K562 (cell line): ENCODE results near the gene FH.

Source experiments
- CTCF ChIP-seq, 3 experiments: IDR thresholded peaks in 2 of 3; conservative IDR thresholded peaks in 1 of 3; 2 replicates each; pipeline ENCODE4 v1.5.1; 2011 to 2012; ENCODE audit warnings: low read length in 3 of 3, mild to moderate bottlenecking in 3 of 3, control low read depth in 2 of 3, improper control_type of control experiment in 1 of 3, inconsistent platforms in 1 of 3, low read depth in 1 of 3, mixed read lengths in 1 of 3, moderate library complexity in 1 of 3; ENCODE audit not compliant: insufficient read depth in 2 of 3
- EZH2 ChIP-seq: IDR thresholded peaks from 2 replicates; pipeline ENCODE4 v1.6.1; 2012; ENCODE audit warnings: low read depth, mild to moderate bottlenecking, inconsistent platforms, low read length, borderline replicate concordance
- GTF3C2 ChIP-seq: IDR thresholded peaks from 3 replicates; pipeline ENCODE4 v1.6.1; 2011; ENCODE audit warnings: borderline replicate concordance, mild to moderate bottlenecking, moderate library complexity; ENCODE audit not compliant: insufficient read length; ENCODE audit errors: extremely low read depth
- MAFK ChIP-seq: IDR thresholded peaks from 2 replicates; pipeline ENCODE4 v1.6.1; 2011; ENCODE audit warnings: low read length, improper control_type of control experiment
- NRF1 ChIP-seq, 2 experiments: fragments of 450-650 bp; IDR thresholded peaks in 1 of 2; conservative IDR thresholded peaks in 1 of 2; 2 replicates each; pipeline ENCODE4 v1.6.1; 2014; ENCODE audit warnings: mild to moderate bottlenecking in 2 of 2
- POLR2A ChIP-seq: fragments of 450-650 bp; conservative IDR thresholded peaks from 2 replicates; pipeline ENCODE4 v1.6.1; 2016
- RCOR1 ChIP-seq, 2 experiments: IDR thresholded peaks; 2 replicates each; pipeline ENCODE4 v1.6.1; 2012; ENCODE audit warnings: low read depth in 2 of 2, low read length in 2 of 2, borderline replicate concordance in 1 of 2, improper control_type of control experiment in 1 of 2
- TRIM25 ChIP-seq: fragments of 450-650 bp; IDR thresholded peaks from 2 replicates; pipeline ENCODE4 v1.7.0; 2016; ENCODE audit warnings: borderline replicate concordance
- YBX1 ChIP-seq: fragments of 450-650 bp; IDR thresholded peaks from 2 replicates; pipeline ENCODE4 v1.7.1; 2016; ENCODE audit warnings: mild to moderate bottlenecking
- ZNF121 ChIP-seq: sonication (generic); formaldehyde crosslinking; conservative IDR thresholded peaks from 2 replicates; pipeline ENCODE4 v1.8.0; 2022; ENCODE audit warnings: missing genetic modification reagents
- ZNF407 ChIP-seq: fragments of 450-650 bp; IDR thresholded peaks from 2 replicates; pipeline ENCODE4 v1.6.1; 2016; ENCODE audit warnings: low read depth

- TF ChIP-seq TRIM25 (no peak), YBX1 (no peak), NRF1 (conservative IDR thresholded peaks at IDR 0.05 in 1 of 2, IDR thresholded peaks at IDR 0.05 in 1 of 2) (no peak), MAFK (no peak), RCOR1 (IDR thresholded peaks at IDR 0.05; ENCODE audit: borderline replicate concordance in 1 of 2, low read depth in 2 of 2, low read length in 2 of 2) (no peak), ZNF121 (CRISPR knock-in tag) (no peak), CTCF (IDR thresholded peaks at IDR 0.05 in 2 of 3, conservative IDR thresholded peaks at IDR 0.05 in 1 of 3; ENCODE audit: insufficient read depth in 2 of 3, low read depth in 1 of 3, low read length in 3 of 3) (no peak), ZNF407 (no peak), EZH2 (no peak), GTF3C2 (no peak), POLR2A (no peak)
These were observed 17.4 kb upstream of the FH start for GRCh38 chr1:241536969-241537368.
